Measurements from ENCODE around the gene PRDM12.

PRDM12 gene

GRCh38 chr9:130693101-130693425 is 28.7 kb downstream of the PRDM12 start:
- no peak for DNase-seq

GRCh38 chr9:130693426-130694191 is 29.2 kb downstream of the PRDM12 start, which contains the start of gene EXOSC2:
TSS of gene EXOSC2 (plus strand) at chr9:130693780. CDS start at chr9:130693792, 12 bp downstream.
- DNase-seq: peak; percentile 85

GRCh38 chr9:130694205-130694604 is 29.8 kb downstream of the PRDM12 start:
- DNase-seq: no peak

DNA sequence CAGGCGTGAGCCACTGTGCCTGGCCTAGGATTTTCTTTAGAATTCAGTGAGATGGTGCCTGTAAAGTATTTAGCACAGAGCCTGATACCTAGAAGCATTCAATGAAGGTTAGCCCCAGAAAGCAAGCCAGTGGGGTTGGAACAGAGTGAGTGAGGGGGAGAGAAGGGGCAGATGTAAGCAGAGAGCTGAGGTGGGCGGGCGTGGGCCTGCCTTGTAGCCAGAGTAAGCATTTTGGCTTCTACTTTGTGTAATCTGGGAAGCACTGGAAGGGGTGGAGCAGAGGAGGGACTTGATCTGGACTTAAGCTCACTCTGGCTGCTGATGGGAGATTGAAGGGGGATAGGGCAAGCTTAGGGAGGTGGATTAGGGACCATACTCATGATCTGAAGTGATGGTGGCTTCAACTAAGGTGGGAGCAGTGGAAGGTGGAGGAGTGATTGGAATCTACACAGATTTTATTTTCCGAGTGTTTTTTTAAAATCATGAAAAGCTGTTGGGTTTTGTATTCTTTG is 31.8 kb downstream of the PRDM12 start:
- no peak for DNase-seq

GRCh38 chr9:130696996-130697395 is 32.6 kb downstream of the PRDM12 start:
- no peak for DNase-seq

DNA sequence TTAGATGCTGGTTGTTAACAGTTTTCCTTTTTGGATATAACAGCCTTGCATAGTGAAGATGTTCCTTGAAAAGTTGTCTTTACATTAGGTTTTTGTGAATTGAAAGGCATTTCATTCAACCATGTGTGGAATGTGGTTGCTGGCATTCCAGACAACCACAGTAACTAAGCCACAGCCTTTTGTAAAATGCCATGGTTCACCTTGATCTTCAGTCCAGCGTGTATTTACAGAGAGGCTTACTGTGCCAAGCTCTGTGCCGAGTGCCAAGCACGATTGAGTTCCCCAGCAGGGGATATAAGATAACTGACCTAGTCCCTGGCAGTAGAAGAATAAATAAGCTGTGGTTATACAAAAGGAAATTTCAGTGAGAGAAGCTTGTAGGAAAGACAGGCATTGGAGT is 34.1 kb downstream of the PRDM12 start:
- no peak for DNase-seq

- no peak for DNase-seq
Measured at GRCh38 chr9:130699047-130699446, 34.7 kb downstream of the PRDM12 start.

- no peak for DNase-seq
Measured at GRCh38 chr9:130701059-130702022, 36.9 kb downstream of the PRDM12 start.

GRCh38 chr9:130703501-130703900 is 39.1 kb downstream of the PRDM12 start:
- no peak for DNase-seq

GRCh38 chr9:130707225-130707976 is 43.0 kb downstream of the PRDM12 start:
- peak; percentile 40 for DNase-seq

DNA sequence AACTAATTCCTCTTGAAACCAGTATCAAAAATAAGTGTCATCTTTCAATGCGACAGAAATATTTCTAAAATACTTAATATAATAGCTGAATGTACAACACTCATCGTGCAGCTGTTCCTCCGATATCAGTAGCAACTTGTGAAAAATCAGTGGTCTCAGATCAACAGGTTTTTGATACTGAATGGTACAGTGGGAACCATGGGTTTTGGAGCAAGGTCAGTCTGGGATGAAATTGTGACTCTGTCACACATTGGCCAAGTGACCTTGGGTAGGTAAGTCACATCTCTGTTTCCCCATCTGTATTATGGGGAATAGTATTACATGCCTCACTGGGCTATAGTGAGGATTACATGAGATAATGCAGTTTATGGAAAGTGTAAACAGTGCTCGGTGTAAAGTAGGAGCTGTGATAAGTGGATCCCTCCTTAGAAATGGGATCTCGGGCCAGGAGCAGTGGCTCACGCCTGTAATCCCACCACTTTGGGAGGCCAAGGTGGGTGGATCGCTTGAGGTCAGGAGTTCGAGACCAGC is 46.5 kb downstream of the PRDM12 start:
- no peak for DNase-seq

DNA sequence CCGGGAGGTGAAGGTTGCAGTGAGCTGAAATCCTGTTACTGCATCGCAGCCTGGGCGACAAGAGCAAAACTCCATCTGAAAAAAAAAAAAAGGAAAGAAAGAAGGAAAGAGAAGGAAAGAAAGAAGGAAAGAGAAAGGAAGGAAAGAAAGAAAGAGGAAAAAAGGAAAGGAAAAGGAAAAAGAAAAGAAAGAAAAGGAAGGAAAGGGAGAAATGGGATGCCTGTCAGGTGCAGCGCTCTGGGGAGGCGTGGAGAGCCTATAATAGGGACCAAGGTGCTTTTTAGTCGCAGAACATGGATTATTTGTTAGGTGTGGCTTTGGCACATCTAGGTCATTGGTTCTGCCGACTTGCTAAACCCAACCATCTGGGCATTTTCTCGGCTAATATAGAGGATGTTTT is 47.1 kb downstream of the PRDM12 start:
- no peak for DNase-seq

DNA sequence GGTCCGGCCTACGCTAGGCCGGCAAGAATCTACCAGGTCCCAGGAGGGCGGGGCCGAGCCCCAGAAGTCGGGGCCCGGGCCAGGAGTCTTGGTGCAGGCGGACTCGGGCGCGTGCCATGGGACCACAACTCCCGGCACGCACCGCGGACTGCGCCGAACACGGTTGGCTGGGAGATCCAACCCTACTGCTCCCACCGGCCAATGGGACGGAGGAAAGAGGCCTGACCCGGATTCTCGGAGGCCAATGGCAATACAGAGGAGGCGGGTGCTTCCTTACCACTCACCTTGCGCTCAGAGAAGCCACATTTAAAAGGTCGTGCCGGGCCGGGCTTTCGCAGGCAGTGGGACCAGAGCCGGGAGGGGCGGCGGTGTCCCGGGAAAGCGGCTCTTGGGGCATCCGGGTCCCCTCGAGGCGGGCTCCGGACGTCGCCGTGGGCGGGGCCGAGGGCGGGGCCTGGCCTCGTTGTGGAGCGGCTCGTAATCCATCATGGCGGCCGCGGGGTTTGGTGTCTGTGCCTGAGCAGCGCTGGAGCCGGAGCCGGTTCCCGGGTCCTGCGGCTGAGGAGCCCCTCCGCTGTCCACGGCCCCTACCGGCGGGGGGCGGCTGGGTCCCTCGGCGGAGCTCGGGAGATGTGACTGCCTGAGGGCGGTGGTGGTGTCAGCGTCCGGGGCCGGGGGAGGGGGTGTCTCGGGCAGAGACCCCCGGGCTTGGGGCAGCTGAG is 48.3 kb downstream of the PRDM12 start:
- DNase-seq: peak; percentile 88

DNA sequence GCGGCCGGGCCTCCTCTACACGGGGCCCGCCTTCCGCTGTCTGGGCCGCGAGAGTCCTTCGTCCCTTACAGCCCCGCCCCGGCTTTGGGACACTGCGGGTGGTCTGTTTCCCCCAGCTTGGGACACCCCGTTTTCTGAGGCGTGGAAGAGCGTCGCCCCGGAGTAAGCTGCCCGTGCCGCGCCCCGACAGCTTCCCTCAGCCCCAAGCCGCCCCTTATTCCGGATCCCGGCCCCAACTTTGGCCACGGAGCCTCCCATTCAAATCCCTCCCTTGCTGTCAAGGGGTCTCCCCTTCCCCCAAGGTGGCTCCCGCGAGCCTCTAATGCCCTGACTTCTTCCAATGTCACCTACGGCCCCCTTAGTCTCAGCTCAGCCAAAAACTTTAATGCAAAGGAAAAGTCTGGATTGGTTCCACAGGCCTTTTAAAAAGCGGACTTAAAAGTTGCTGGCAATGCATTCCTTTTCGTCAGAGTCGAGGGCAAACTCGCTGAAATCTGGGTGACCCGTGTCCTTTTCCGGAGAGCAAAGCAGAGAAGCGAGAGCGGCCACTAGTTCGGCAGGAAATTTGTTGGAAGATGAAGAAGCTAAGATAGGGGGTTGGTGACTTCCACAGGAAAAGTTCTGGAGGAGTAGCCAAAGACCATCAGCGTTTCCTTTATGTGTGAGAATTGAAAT is 49.0 kb downstream of the PRDM12 start:
- DNase-seq: no peak

- DNase-seq: no peak
Measured at GRCh38 chr9:130714586-130715110, 50.3 kb downstream of the PRDM12 start.

DNA sequence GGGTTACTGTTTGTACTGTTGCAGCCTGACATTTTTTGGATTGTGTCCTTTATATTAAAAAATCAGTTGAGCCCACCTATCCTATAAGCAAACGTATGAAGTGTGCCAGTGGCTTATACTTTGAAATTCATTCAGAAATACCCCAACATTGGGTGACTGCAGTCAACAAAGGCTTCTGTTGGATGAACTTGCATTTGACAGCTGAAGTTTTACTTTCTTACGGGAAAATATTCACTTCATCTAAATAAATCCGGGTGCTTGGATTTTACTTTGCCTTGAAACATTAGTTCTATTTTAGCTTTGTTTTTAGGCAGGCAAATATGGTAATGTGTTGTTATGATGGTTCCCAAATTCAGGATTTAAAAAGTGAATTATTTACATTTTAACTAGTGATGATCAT is 50.9 kb downstream of the PRDM12 start:
- DNase-seq: no peak

DNA sequence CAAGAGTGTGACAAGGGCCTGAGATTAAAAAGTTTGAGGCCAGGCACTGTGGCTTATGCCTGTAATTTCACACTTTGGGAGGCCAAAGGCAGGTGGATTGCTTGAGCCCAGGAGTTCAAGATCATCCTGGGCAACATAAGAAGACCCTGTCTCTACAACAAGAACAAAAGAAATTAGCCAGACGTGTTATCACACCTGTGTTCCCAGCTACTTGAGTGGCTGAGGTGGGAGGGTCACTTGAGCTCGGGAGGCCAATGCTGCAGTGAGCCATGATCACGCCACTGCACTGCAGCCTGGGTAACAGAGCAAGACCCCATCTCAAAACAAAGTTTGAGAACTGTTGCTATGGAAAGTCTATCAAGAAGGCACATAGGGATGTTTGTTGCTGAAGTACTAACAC is 54.2 kb downstream of the PRDM12 start:
- no peak for DNase-seq

DNA sequence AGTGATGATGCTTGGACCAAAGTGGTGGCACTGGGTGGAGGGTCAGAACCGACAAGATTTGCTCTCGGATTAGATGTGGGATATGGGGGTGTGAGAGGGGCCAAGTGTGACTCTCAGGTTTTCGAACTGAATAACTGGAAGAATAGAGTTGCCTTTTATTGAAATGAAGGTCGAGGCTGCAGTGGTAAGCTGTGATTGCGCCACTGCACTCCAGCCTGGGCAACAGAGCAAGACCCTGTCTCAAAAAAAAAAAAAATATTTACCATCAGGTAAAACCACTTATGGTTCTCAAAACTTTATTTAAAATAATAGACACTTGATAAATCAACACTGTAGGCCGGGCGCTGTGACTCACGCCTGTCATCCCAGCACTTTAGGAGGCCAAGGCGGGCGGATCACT is 56.4 kb downstream of the PRDM12 start:
- no peak for DNase-seq

DNA sequence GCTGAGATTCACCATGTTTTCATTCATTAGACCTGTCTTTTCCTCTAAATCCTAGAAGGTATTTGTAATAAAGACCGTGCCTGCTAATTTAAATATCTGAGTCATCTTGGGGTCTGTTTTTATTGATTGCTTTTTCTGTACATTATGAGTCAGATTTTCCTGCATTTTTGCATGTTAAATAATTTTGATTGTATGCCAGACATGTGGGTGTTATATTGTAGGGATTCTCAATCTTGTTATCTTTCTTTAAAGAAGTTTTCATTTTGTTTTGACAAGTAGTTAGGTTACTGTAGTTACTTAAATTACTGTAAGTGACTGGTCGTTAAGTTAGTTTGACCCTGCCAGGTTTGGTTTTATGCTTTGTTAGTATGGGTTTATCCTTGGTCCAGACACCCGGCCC is 64.3 kb downstream of the PRDM12 start:
- no peak for DNase-seq

DNA sequence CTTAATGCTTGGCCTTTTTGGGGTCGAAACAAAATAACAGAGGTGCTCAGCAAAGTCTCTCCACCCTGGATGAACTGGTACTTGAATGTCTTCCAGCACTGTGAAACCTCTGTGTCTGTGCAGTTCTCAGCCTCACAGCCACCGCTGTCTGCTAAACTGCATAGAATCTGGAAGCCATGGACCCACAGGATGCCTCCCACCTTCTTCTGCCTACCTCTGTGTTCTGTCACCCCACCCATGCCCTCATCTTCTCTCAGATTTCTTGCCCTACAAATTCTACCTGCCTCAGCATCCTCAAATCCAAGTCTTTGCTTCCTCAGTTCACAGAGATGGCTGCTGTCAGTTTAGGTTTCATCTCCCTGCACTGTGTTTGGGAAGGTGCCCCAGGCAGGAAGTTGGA is 64.8 kb downstream of the PRDM12 start:
- no peak for DNase-seq

GRCh38 chr9:130731355-130731754 is 67.0 kb downstream of the PRDM12 start:
- DNase-seq: peak; percentile 92
